ENCODE measurements around the gene PARD3. TPM values are rescaled to one million over a fixed set of nuclear protein-coding genes. Genes with fewer than 3 reads are reported as not detected.

PARD3 gene
- total RNA-seq, 4 donors from 2014 or later = 115 to 226 (median 141) TPM

GRCh38 chr10:34153663-34154382 is 661.3 kb downstream of the PARD3 start:
- Histone ChIP-seq H3K4me3 (no peak overlapping the region), H3K36me3 (no peaks in the 10 kb centered on the region), H3K4me1 (peaks cover 10% of the 10 kb centered on the region), H3K27me3 (no peaks in the 10 kb centered on the region), H3K27ac (no peak overlapping the region), H3K9me3 (no peaks in the 10 kb centered on the region)
- WGBS = 56% methylated on average over 4 of the region's 4 CpGs
- TF ChIP-seq, protein P1, sequence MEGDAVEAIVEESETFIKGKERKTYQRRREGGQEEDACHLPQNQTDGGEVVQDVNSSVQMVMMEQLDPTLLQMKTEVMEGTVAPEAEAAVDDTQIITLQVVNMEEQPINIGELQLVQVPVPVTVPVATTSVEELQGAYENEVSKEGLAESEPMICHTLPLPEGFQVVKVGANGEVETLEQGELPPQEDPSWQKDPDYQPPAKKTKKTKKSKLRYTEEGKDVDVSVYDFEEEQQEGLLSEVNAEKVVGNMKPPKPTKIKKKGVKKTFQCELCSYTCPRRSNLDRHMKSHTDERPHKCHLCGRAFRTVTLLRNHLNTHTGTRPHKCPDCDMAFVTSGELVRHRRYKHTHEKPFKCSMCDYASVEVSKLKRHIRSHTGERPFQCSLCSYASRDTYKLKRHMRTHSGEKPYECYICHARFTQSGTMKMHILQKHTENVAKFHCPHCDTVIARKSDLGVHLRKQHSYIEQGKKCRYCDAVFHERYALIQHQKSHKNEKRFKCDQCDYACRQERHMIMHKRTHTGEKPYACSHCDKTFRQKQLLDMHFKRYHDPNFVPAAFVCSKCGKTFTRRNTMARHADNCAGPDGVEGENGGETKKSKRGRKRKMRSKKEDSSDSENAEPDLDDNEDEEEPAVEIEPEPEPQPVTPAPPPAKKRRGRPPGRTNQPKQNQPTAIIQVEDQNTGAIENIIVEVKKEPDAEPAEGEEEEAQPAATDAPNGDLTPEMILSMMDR (IDR thresholded peaks at IDR 0.05) = no peak
- TF ChIP-seq POLR2AphosphoS5 (IDR thresholded peaks at IDR 0.05) = no peak
- no peak for TF ChIP-seq EP300 (IDR thresholded peaks at IDR 0.05)
- no peak for TF ChIP-seq POLR2A (IDR thresholded peaks at IDR 0.05)
- DNase-seq (ENCODE audit: low spot score in 2 of 2) = no peak

GRCh38 chr10:34152434-34152833 is 662.7 kb downstream of the PARD3 start:
- no peak for DNase-seq (ENCODE audit: low spot score in 2 of 2)
- 46% methylated on average over 1 of the region's 1 CpG for WGBS
- Histone ChIP-seq H3K27me3 (no peaks in the 10 kb centered on the region), H3K4me3 (no peak overlapping the region), H3K36me3 (no peaks in the 10 kb centered on the region), H3K4me1 (peaks cover 7% of the 10 kb centered on the region), H3K9me3 (no peaks in the 10 kb centered on the region), H3K27ac (no peak overlapping the region)
- no peak for TF ChIP-seq EP300 (IDR thresholded peaks at IDR 0.05)
- TF ChIP-seq, protein P1 (IDR thresholded peaks at IDR 0.05) = no peak
- TF ChIP-seq POLR2AphosphoS5 (IDR thresholded peaks at IDR 0.05) = no peak
- no peak for TF ChIP-seq POLR2A (IDR thresholded peaks at IDR 0.05)

DNA sequence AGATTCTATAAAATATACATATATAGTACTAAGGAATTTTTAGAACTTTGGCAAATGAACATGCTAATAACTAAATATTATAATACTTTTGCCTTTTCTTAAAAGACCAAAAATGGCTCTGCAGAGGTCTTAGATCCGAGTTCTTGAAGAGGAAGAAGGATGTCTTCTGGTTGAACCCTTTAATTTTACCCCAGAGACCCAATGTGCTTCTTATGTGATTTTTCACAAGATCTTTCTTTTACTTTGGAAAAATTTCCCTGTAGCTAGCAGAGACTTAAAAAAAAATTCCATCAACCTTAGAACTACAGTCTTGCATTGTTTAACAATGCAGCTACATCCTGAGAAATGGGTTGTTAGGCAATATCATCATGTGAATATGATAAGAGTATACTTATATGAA is 663.2 kb downstream of the PARD3 start:
- Histone ChIP-seq H3K36me3 (no peaks in the 10 kb centered on the region), H3K27me3 (no peaks in the 10 kb centered on the region), H3K9me3 (no peaks in the 10 kb centered on the region), H3K4me3 (no peak overlapping the region), H3K27ac (no peak overlapping the region), H3K4me1 (peaks cover 1% of the 10 kb centered on the region)
- TF ChIP-seq POLR2A (IDR thresholded peaks at IDR 0.05) (no peak), EP300 (IDR thresholded peaks at IDR 0.05) (no peak), POLR2AphosphoS5 (IDR thresholded peaks at IDR 0.05) (no peak)
- TF ChIP-seq, protein P1 (IDR thresholded peaks at IDR 0.05) = no peak
- WGBS = 80% methylated on average over 1 of the region's 1 CpG
- DNase-seq (ENCODE audit: low spot score in 2 of 2) = no peak

GRCh38 chr10:34151481-34151880 is 663.6 kb downstream of the PARD3 start:
- Histone ChIP-seq H3K27ac (no peak overlapping the region), H3K27me3 (no peaks in the 10 kb centered on the region), H3K36me3 (no peaks in the 10 kb centered on the region), H3K4me1 (no peaks in the 10 kb centered on the region), H3K4me3 (no peak overlapping the region), H3K9me3 (no peaks in the 10 kb centered on the region)
- no peak for DNase-seq (ENCODE audit: low spot score in 2 of 2)
- no peak for TF ChIP-seq POLR2A (IDR thresholded peaks at IDR 0.05)
- TF ChIP-seq EP300 (IDR thresholded peaks at IDR 0.05) = no peak
- TF ChIP-seq POLR2AphosphoS5 (IDR thresholded peaks at IDR 0.05) = no peak
- TF ChIP-seq, protein P1 (IDR thresholded peaks at IDR 0.05) = no peak
- WGBS = 83% methylated on average over 3 of the region's 3 CpGs

DNA sequence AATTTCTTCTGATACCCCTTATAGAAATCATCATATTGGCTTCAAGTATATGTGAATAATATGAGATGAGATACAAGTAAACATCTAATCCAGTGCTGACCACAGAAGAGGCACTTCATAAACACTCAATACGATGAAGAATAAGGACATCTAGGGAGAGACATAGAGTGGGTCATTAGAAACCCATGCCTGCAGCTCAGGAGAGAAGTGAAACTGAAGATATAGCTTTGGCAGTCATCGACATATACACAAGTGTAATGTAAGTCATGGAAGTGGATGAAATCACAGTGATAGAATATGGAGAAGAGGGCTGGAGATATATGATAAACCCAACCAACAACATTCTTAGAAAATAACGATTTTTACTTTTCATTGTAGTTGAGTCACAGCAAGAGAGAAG is 665.0 kb downstream of the PARD3 start:
- 81% methylated on average over 3 of the region's 3 CpGs for WGBS
- H3K27me3 ChIP-seq = no peaks in the 10 kb centered on the region
- DNase-seq (ENCODE audit: low spot score in 2 of 2) = no peak

GRCh38 chr10:34148305-34148657 is 666.8 kb downstream of the PARD3 start:
- Histone ChIP-seq H3K9me3 (no peaks in the 10 kb centered on the region), H3K27me3 (no peaks in the 10 kb centered on the region), H3K4me1 (no peaks in the 10 kb centered on the region), H3K36me3 (no peaks in the 10 kb centered on the region), H3K4me3 (no peak overlapping the region), H3K27ac (no peak overlapping the region)
- 95% methylated on average over 3 of the region's 3 CpGs for WGBS
- no peak for DNase-seq (ENCODE audit: low spot score in 2 of 2)
- TF ChIP-seq POLR2A (IDR thresholded peaks at IDR 0.05) (no peak), EP300 (IDR thresholded peaks at IDR 0.05) (no peak), POLR2AphosphoS5 (IDR thresholded peaks at IDR 0.05) (no peak)
- TF ChIP-seq, protein P1 (IDR thresholded peaks at IDR 0.05) = no peak

More for the DNA sequence above, 665.0 kb downstream of the PARD3 start:
- H3K36me3 ChIP-seq = no peaks in the 10 kb centered on the region
- no peaks in the 10 kb centered on the region for H3K4me1 ChIP-seq
- H3K27ac ChIP-seq = no peak overlapping the region
- no peak for TF ChIP-seq POLR2AphosphoS5 (IDR thresholded peaks at IDR 0.05)
- H3K9me3 ChIP-seq = no peaks in the 10 kb centered on the region
- no peak overlapping the region for H3K4me3 ChIP-seq
